HAP-1 (cell line): ENCODE data around the gene PLEKHS1.
"Not testable (repeated sequence)": the region's sequence is repeated elsewhere in the genome, so short reads cannot be mapped to it uniquely, and the experiment has no call there.

Experiments used
- DNase-seq, 2 experiments: peaks; one replicate each; pipeline ENCODE4 v3.0.0-alpha.2; 2016 to 2020; ENCODE audit warnings: low spot score in 2 of 2
- H3K27me3 ChIP-seq: fragments of 250-450 bp; sonication (Bioruptor Pico); 2 replicates; pipeline ENCODE4 v1.5.1; 2020; ENCODE audit warnings: low read depth, mild to moderate bottlenecking, moderate library complexity
- H3K36me3 ChIP-seq: fragments of 250-450 bp; sonication (Bioruptor Pico); replicated peaks from 2 replicates; pipeline ENCODE4 v1.5.1; 2020; ENCODE audit warnings: mild to moderate bottlenecking
- H3K4me1 ChIP-seq: fragments of 250-450 bp; sonication (Bioruptor Pico); 2 replicates; pipeline ENCODE4 v1.5.1; 2020; ENCODE audit warnings: mild to moderate bottlenecking
- H3K4me3 ChIP-seq: fragments of 250-450 bp; sonication (Bioruptor Pico); 2 replicates; pipeline ENCODE4 v1.5.1; 2020; ENCODE audit warnings: mild to moderate bottlenecking, moderate library complexity
- H3K9me3 ChIP-seq: fragments of 250-450 bp; sonication (Bioruptor Pico); 2 replicates; pipeline ENCODE4 v1.5.1; 2020; ENCODE audit warnings: mild to moderate bottlenecking, moderate library complexity
- in situ Hi-C: fragments of 300-500 bp; cut with MboI; formaldehyde crosslinking; loops from 3 replicates; pipeline ENCODE4 v1.14.3; 2020; ENCODE audit warnings: low sequenced_read_pairs, inconsistent platforms, mixed read lengths

Gene PLEKHS1

DNA sequence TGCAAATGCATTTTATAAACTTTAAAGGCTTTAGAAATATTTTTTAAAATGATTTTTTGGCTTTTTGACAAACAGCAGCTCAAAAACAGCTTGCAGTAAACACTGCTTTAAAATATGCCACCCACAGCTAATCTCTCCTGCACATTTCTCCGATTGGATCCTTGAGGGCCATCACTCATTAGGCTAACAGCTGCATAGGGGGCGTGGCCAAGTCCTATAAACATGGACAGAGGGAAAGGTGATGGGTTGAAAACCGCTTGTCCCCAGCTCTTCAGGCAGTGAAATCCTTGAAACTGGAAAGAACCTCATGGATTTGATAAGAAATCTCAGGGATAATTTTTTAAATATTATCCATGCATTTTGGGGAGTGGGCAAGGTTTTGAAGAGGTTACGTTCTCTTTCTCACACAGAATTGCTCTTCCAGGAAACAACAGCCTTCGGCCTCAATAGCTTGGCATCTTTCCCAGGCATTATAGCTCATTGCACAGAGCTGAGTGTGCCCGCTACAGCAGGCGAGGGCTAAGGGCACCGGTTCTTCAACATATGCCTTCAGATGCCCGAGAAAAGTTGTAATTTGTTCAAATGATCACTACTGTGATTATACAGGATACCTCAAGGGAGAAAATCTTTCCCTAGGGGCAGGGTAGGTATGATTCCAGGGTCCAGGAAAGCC is 1.7 kb downstream of the PLEKHS1 start:
- in situ Hi-C loops, result no loop called here

DNA sequence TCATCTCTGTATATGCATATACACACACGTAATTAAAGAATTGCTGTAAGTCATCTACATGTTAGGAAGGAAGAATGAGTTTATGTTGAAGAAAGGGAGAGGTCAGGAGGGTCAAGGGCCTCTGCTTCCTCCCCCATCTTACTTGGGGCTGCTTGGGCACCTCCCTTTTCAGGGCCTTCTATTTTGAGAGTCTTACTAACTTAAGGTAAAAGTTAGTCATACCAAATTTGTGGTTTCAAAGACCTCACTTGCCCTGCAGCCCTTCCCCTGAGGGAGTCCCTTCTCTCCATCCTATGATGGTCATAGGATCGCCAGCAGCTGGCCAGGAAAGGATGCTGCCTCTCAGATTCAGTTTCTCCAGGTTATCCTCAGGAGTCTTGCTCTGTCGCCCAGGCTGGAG is 2.6 kb downstream of the PLEKHS1 start:
- Histone ChIP-seq H3K4me3 (no peak overlapping the region), H3K9me3 (no peaks in the 10 kb centered on the region), H3K27me3 (no peaks in the 10 kb centered on the region), H3K36me3 (no peaks in the 10 kb centered on the region), H3K4me1 (no peaks in the 10 kb centered on the region)
- DNase-seq, result no peak
- in situ Hi-C loops, result no loop called here

More for the DNA sequence above, 1.7 kb downstream of the PLEKHS1 start:
- H3K4me3 ChIP-seq, result no peak overlapping the region
- H3K4me1 ChIP-seq, result no peaks in the 10 kb centered on the region
- DNase-seq, result peak in 1 of 2 experiments; percentile 41
- no peaks in the 10 kb centered on the region for H3K27me3 ChIP-seq
- no peaks in the 10 kb centered on the region for H3K9me3 ChIP-seq
- H3K36me3 ChIP-seq, result no peaks in the 10 kb centered on the region

DNA sequence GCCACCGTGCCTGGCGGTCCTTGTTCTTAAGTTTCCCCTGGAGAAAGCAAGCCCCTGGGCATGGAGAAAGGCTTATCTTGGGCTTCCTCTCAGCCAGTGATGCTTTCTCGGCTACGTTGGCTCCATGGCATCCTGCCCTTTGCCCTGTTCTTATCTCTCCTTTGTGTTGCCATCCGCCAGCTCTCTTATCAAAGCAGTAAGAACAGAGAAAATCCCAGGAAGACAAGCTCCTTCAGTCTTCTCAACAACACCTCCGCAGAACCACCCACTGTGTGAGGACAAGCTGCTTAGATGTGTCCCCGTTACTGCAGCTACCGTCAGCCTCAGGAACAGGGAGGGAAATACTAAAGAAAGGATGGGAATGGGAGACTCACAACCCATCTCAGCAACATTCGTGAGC is 3.3 kb downstream of the PLEKHS1 start:
- Histone ChIP-seq H3K27me3 (no peaks in the 10 kb centered on the region), H3K36me3 (no peaks in the 10 kb centered on the region), H3K9me3 (no peaks in the 10 kb centered on the region), H3K4me3 (no peak overlapping the region), H3K4me1 (no peaks in the 10 kb centered on the region)
- no peak for DNase-seq
- in situ Hi-C loops, result no loop called here

DNA sequence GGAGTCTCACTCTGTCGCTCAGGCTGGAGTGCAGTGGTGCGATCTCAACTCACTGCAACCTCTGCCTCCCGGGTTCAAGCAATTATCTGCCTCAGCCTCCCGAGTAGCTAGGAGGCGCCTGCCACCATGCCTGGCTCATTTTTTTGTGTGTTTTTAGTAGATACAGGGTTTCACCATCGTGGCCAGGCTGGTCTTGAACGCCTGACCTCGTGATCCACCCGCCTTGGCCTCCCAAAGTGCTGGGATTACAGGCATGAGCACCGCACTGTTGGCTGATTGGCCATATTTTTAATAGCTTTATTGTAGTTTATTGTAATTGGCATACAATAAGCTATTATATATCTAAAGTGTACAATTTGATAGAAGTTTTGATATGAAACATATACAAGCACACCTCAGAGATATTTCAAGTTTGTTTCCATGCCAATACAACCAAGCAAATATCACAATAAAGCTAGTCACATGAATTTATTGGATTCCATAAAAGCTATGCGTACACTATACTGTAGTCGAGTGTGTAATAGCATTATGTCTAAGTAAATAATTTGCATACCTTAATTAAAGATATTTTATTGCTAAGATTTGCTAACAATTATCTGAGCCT is 5.6 kb downstream of the PLEKHS1 start:
- H3K9me3 ChIP-seq, result no peaks in the 10 kb centered on the region
- no peaks in the 10 kb centered on the region for H3K36me3 ChIP-seq
- no peaks in the 10 kb centered on the region for H3K4me1 ChIP-seq
- H3K4me3 ChIP-seq, result no peak overlapping the region
- in situ Hi-C loops, result no loop called here
- H3K27me3 ChIP-seq, result no peaks in the 10 kb centered on the region
- DNase-seq, result no peak

DNA sequence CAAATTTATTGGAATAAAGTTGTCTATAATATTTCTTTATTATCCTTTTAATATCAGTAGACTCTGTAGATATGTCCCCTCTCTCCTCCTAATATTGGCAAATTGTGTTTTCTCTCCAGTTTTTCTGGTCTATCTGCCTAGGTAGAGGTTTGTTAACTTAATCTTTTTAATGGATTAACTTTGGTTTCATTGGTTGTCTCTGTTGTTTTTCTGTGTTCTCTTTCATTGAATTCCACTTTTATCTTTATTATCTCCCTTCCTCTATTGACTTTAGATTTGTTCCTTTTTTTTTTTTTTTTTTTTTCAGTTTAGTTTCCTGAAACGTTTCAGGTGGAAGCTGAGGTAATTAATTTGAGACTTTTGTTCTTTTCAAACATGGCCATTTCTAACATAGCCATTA is 10.6 kb downstream of the PLEKHS1 start:
- DNase-seq, result no peak
- H3K4me1 ChIP-seq, result peaks cover 5% of the 10 kb centered on the region; the same call in 1 of the 2 replicates

DNA sequence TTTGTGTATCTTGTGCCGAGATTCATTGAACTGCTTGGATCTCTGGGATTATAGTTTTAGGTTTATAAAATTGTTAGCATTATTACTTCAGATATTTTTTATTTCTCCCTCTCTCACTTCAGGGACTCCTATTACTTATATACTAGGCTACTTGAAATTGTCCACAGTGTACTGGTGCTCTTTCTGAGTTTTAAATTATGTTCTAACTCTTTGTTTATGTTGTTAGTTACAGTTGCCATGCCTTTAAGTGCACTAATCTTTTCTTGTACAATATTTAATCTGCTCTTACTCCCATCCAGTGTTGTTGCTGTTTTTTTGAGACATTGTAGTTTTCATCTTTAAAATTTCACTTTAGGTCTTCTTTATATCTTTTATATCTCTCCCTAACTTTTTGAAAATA is 13.1 kb downstream of the PLEKHS1 start:
- no peaks in the 10 kb centered on the region for H3K9me3 ChIP-seq
- peaks cover 6% of the 10 kb centered on the region; the same call in 1 of the 2 replicates for H3K27me3 ChIP-seq
- H3K4me3 ChIP-seq, result no peak overlapping the region
- in situ Hi-C loops, result no loop called here
- DNase-seq, result no peak
- H3K36me3 ChIP-seq, result no peaks in the 10 kb centered on the region
- H3K4me1 ChIP-seq, result peaks cover 5% of the 10 kb centered on the region; the same call in 1 of the 2 replicates

More for the DNA sequence above, 10.6 kb downstream of the PLEKHS1 start:
- Histone ChIP-seq H3K9me3 (no peaks in the 10 kb centered on the region), H3K27me3 (no peaks in the 10 kb centered on the region), H3K36me3 (no peaks in the 10 kb centered on the region), H3K4me3 (no peak overlapping the region)
- in situ Hi-C loops, result no loop called here

DNA sequence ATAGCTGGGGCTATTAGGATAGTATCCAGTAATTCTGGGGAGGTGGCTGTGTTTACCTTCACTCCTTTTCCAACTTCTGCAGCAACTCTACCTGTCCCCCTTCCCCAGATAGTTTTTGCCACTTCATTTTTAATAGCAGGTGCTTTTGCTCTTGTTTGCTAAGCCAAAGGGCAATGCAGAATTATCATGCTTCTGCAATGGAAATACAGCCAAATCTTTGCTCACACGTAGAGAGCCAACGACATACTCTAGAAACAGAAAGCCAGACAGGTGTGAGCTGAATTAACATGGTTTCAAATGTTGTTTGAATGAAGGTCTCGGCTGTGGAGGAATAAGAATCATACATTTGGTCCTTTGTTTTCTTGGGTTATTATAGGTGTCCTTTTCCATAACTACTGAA is 14.4 kb downstream of the PLEKHS1 start:
- in situ Hi-C loops, result no loop called here
- H3K36me3 ChIP-seq, result no peaks in the 10 kb centered on the region
- H3K9me3 ChIP-seq, result no peaks in the 10 kb centered on the region
- peaks cover 5% of the 10 kb centered on the region; the same call in 1 of the 2 replicates for H3K4me1 ChIP-seq
- H3K27me3 ChIP-seq, result peaks cover 15% of the 10 kb centered on the region
- no peak for DNase-seq
- H3K4me3 ChIP-seq, result no peak overlapping the region

DNA sequence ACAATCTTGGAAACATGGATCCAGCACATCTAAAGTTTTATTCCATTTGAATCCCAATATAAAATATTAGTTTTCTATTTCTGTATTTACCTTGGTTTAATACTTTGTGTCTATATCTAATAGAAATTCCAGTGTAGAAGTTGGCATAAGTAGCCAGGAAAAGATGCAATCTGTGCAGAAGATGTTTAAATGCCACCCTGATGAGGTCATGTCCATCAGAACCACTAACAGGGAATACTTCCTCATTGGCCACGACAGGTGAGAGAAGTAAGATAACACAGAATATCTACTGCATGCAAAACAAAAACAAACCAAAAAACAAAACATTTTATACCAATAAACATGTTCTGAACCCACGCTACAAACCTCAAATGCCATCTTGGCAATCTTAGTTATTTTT is 15.7 kb downstream of the PLEKHS1 start:
- peaks cover 5% of the 10 kb centered on the region; the same call in 1 of the 2 replicates for H3K4me1 ChIP-seq
- peaks cover 19% of the 10 kb centered on the region for H3K27me3 ChIP-seq
- H3K36me3 ChIP-seq, result no peaks in the 10 kb centered on the region
- DNase-seq, result no peak
- no peak overlapping the region for H3K4me3 ChIP-seq
- in situ Hi-C loops, result no loop called here
- H3K9me3 ChIP-seq, result no peaks in the 10 kb centered on the region

DNA sequence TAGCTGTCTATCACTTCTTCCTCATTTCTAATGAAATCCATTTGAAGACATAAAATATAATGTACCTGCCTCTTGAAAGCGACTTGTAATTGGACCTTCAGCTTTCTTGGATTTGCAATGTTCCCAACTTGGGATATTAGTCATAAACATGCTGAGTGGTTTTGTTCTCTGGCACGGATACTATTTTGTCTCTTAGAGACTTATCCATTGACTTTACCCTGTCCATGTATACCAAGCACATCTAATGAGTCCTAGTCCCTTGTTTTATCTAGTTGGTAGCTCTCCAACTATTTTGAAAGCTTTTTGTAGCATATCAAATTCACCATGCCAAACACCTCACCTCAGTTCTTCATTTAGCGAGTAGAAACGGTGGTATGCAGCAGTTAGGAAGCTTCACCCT is 18.9 kb downstream of the PLEKHS1 start:
- no peaks in the 10 kb centered on the region for H3K36me3 ChIP-seq
- H3K4me1 ChIP-seq, result peaks cover 5% of the 10 kb centered on the region; the same call in 1 of the 2 replicates
- in situ Hi-C loops, result no loop called here
- DNase-seq, result no peak
- H3K4me3 ChIP-seq, result no peak overlapping the region
- peaks cover 19% of the 10 kb centered on the region for H3K27me3 ChIP-seq
- H3K9me3 ChIP-seq, result no peaks in the 10 kb centered on the region

DNA sequence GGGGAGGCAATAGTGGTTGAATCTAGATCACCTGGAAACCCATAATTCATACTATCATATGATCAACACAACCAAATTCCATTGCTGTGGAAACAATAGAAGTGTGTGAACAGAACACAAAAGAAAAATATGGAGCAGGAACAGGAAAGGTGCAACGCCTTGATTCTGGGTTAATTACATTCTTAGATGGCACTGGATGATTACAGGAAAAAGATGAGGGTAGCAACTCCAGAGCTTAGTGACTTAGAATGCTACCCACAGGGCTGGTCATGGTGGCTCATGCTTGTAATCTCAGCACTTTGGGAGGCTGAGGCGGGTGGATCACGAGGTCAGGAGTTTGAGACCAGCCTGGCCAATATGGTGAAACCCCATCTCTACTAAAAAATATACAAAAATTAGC is 19.6 kb downstream of the PLEKHS1 start:
- peaks cover 19% of the 10 kb centered on the region for H3K27me3 ChIP-seq
- in situ Hi-C loops, DNase-seq, H3K4me3 ChIP-seq, H3K9me3 ChIP-seq, H3K36me3 ChIP-seq, H3K4me1 ChIP-seq: not testable (repeated sequence)

DNA sequence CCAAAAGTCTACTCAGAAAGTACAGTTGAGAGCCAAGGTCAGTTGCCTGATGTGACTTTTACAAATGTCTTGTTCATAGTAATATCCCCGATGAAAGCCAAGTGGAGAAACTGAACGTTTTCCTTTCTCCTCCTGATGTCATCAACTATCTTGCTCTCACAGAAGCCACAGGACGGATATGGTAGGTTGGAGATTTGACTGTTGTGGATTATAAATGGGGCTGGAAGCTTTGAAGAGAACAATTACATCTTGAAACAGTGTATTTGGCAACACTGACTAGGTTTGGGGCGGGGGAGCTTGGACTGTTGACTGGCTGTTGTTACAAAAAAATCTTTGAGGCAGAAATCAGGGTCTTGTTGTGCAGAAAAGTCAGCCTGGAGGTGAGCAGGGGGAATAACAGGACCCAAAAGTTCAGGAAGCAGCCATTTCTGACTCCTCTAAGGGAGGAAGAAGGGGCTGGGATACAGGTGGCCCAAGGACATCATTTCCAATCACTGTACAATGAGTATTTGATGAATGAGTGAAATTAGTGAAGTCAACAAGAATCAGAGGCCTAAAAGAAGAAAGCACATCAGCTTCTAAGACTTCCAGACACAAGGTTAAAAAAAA is 24.3 kb downstream of the PLEKHS1 start:
- no peaks in the 10 kb centered on the region for H3K9me3 ChIP-seq
- DNase-seq, result no peak
- in situ Hi-C loops, result no loop called here
- H3K27me3 ChIP-seq, result 0 out of 2 replicates have a peak, but pooled peaks cover 4% of the 10 kb centered on the region
- H3K4me1 ChIP-seq, result no peaks in the 10 kb centered on the region
- H3K36me3 ChIP-seq, result no peaks in the 10 kb centered on the region
- no peak overlapping the region for H3K4me3 ChIP-seq

DNA sequence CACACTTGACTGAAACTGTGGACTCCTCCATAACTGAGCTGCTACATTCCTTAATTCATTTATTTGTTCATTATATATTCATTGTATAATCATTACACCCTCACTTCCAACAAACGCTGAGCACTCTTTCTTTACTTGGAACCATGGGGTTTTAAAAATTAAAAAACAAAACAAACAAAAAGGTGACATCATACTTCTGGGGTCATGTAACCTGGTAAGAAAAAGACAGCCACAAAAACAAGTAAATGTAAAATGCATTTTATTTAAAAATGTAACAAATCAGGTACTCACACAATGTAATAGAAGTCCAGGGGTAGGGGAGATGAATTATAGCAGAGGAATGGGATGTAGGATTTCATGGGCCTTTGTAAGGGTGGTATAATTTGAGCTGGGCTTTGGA is 25.1 kb downstream of the PLEKHS1 start:
- no peaks in the 10 kb centered on the region for H3K4me1 ChIP-seq
- H3K27me3 ChIP-seq, result 0 out of 2 replicates have a peak, but pooled peaks cover 4% of the 10 kb centered on the region
- H3K9me3 ChIP-seq, result no peaks in the 10 kb centered on the region
- DNase-seq, result no peak
- no peaks in the 10 kb centered on the region for H3K36me3 ChIP-seq
- H3K4me3 ChIP-seq, result no peak overlapping the region
- in situ Hi-C loops, result no loop called here

DNA sequence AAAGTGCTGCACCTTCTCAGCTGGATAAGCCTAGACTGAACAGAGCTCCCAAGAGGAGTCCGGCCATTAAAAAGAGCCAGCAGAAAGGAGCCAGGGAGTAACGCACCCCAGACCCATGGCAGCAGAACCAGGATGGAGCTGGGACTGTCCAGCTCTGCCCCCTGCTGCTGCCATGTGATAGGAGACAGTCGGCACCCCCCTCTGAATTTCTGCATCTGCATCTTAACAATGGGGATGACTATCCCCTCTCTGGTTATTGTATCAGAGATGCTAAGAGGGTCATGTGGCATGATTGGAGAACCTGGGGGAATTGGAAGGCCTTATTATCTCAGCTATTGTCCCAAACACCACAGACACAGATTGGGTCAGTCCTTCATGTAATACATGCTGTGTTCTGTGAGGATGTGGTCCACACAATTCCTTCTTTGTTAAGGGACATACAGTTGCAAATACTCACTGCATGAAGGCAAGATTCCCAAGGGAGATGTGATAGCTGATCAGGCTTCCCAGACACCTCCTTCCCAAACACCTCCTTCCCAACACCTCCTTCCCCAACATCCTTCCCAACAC is 29.3 kb downstream of the PLEKHS1 start:
- in situ Hi-C loops, result no loop called here
- Histone ChIP-seq H3K36me3 (no peaks in the 10 kb centered on the region), H3K4me1 (no peaks in the 10 kb centered on the region), H3K9me3 (no peaks in the 10 kb centered on the region), H3K27me3 (no peaks in the 10 kb centered on the region), H3K4me3 (no peak overlapping the region)
- peak in 1 of 2 experiments; percentile 21 for DNase-seq

DNA sequence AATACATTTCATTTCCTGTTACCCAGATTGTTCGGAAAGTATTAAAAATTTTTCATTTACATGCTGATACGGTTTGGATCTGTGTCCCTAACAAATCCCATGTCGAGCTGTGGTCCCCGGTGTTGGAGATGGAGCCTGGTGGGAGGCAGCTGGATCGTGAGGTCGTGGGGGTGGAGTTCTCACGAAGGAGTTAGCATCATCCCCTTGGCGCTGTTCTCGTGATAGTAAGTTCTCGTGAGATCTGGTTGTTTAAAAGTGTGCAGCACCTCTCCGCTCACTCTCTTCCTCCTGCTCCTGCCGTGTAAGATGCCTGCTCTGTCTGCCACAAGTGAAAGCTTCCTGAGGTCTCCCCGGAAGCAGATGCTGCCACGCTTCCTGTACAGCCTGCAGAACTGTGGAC is 30.9 kb downstream of the PLEKHS1 start:
- Histone ChIP-seq H3K9me3 (no peaks in the 10 kb centered on the region), H3K27me3 (no peaks in the 10 kb centered on the region), H3K4me1 (no peaks in the 10 kb centered on the region), H3K36me3 (no peaks in the 10 kb centered on the region), H3K4me3 (no peak overlapping the region)
- in situ Hi-C loops, result no loop called here
- no peak for DNase-seq
